ENCODE data around the gene HMOX2. TPM values are rescaled to one million over a fixed set of nuclear protein-coding genes. Genes with fewer than 3 reads are reported as not detected.

Gene HMOX2, protein sequence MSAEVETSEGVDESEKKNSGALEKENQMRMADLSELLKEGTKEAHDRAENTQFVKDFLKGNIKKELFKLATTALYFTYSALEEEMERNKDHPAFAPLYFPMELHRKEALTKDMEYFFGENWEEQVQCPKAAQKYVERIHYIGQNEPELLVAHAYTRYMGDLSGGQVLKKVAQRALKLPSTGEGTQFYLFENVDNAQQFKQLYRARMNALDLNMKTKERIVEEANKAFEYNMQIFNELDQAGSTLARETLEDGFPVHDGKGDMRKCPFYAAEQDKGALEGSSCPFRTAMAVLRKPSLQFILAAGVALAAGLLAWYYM
- 84.1 and 92.2 TPM in 2 replicates for total RNA-seq (2014; rRNA removed; shearing (Covaris generic))
- polyA plus RNA-seq (2015; cell fraction: cytosol; rRNA removed): 34.6 and 43.1 TPM in 2 replicates
- 33.7 and 34.7 TPM in 2 replicates for polyA plus RNA-seq (2015; cell fraction: nucleus; rRNA removed)

DNA sequence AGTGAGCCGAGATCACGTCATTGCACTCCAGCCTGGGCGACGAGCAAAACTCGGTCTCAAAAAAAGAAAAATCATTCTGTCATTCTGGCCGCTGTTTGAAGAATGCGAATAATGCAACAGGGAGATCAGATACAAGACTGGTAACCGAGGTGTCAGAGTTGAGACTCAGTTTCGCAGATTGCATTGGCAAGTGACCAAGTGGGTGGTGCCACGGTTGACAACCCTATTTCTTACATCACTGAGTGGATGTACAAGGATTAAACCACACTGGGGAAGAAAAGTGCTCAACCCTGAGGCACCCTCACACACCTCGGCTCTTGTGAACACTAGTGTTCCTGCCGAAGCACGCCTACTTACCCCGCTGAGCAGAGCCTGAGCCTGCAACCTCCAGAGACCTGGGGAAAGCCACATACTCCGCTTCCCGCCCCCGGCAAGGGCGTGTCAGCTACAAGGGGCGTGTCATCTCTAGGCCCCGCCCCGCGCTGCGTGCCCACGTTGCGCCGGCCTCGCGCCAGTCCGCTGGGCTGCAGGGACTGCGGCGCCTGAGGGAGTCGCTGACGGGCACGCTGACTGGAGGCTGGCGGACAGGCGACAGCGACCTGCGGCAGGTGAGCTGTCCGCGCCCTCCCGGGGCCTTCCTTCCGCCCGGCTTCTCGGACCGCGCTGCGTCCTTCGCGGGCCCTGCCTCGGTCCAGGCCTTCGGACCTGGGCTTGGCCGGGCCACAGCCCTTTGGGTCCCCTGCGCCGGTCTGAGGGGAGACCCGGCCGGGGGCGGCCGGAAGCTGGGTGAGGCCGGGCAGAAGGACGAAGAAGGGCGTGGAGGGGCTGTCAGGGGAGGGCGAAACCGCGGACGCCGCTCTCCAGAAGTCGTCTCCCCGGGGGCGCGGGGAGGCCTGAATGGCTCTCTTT lies at the start of gene HMOX2:
TSS of gene HMOX2 (plus strand) at position 519 of the 909 bp plus-strand sequence. CDS start 29,127 bp downstream, outside the sequence.
- peak; percentile 91 for DNase-seq (ENCODE audit: low read depth)

DNA sequence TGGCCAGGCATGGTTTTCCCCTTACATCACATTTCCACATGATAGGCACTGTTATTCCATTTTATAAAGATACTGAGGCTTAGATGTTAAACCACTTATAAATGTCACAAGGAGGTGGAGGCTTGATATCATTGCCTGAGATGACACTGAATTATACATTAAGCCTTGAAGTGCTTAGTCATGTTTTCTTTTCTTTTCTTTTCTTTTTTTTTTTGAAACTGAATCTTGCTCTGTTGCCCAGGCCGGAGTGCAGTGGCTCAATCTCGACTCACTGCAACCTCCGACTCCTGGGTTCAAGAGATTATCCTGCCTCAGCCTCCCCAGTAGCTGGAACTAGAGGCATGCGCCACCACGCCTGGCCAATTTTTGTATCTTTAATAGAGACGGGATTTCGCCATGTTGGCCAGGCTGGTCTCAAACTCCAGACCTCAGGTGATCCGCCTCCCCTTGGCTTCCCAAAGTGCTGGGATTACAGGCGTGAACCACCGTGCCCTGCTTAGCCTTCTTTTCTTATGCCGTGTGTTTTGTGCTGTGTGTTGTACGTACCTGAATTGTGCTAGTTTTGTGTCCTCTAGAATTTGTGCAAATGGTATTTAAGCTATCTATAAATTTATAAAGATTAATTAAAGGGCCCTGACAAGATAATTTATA lies 49.4 kb upstream of the HMOX2 start:
- no peak for DNase-seq (ENCODE audit: low read depth)

DNA sequence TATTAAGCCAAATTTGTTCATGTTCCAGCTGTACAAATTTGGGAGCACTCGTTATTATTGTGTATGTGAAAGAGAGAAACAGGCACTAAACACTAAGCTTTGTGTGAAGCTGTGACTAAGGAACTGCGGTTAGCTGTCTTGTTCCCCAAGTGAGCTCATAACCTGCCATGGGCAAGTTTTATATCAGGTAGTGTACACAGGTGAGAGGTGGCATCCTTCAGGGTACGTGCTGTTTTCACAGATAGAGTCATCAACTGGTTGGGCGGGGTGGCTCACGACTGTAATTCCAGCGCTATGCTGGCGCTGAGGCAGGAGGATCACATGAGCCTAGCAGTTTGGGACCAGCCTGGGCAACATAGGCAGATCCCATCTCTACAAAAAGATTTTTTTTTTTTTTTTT lies 47.7 kb upstream of the HMOX2 start:
- DNase-seq (ENCODE audit: low read depth): no peak

DNA sequence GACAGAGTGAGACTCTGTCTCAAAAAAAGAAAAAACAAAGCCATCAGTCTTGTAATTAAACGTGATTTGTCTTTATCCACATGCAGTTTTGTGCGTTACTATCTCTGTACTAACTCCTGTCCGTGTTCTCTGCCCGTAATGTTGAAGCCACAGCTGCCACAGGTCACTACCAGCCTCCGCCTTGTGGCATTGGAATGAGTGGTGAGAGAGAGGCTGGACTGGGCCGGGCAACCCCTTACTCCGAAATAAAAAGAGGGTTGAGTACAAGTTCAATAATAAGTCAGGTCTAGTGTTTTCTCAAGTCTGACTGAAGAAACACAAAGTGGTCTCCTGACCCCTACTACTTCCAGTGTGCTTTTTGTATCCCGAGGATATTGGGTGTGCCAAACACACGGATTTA lies 45.2 kb upstream of the HMOX2 start:
- DNase-seq (ENCODE audit: low read depth): no peak

DNA sequence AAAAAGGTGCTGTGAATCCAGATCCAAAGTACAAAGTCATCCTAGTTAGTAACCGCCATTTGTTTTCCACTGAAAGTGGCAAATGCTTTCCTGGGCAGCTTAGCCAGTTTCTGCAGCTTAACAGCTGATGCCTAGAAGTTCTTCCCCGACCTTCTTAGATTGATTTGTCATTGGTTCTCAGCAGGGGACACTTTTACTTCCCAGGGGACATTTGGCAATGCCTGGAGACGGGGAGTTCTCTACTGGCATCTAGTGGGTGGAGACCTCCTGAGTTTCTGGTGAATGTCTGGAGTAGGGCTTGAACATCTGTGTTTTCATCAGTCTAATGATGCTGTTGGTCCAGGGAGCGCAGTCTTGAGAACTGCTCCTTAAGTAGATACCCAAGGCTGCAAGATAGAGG lies 43.0 kb upstream of the HMOX2 start:
- DNase-seq (ENCODE audit: low read depth): no peak

DNA sequence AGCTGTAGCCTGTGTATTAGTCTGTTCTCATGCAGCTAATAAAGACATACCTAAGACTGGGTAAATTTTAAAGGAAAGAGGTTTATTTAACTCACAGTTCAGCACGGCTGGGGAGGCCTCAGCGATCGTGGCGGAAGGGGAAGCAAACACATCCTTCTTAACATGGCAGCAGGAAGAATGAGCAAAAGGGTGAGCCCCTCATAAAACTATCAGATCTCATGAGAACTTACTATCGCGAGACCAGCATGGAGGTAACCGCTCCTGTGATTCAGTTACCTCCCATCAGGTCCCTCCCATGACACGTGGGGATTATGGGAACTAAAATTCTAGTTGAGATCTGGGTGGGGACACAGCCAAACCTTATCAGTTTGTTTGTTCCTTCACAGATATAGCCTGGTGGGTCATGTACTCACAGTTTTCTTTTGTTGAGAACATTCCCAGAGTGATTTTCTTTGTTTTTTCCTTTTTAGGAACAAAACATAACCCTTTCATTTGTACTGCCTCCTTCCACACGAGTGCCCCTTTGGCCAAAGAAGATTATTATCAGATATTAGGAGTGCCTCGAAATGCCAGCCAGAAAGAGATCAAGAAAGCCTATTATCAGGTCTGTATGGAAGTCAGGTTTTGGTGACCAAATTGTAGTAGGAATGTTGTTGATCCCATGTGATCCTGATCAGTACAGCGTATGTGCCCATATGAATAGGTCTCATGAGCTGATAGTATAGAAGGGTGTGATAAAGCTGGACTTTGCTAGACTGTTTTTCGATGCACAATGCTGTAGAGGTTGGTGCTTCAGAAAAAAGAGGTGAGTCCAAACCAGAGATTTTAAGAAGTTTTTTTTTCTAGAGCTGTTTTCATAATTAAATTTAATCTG lies 42.0 kb upstream of the HMOX2 start:
- no peak for DNase-seq (ENCODE audit: low read depth)

DNA sequence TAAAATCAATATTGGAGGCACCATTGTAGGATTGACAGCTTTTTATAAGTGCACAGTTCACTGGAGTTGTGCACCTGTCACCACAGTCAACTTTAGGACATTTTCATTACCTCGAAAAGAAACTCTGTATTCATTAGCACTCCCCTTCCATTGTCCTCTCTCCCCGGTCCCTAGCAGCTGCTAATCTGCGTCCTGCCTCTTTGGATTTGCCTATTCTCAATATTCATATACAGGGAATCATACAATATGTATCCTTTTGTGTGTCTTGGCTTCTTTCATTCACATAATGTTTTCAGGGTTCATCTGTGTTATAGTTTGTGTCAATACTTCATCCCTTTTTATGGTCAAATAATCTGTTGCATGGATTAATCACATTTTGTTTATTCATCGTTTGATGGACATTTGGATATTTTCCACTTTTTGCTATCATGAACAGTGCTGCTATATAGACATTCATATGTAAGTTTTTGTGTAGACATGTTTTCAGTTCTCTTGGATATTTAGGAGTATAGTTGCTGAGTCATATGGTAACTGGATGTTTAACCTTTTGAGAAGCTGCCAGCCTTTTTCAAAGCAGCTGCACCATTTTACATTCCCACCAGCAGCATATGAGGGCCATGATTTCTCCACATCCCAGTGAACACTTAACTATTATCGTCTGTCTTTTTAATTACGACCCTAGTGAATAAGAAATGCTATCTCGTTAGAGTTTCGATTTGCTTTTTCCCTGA lies 40.7 kb upstream of the HMOX2 start:
- no peak for DNase-seq (ENCODE audit: low read depth)

DNA sequence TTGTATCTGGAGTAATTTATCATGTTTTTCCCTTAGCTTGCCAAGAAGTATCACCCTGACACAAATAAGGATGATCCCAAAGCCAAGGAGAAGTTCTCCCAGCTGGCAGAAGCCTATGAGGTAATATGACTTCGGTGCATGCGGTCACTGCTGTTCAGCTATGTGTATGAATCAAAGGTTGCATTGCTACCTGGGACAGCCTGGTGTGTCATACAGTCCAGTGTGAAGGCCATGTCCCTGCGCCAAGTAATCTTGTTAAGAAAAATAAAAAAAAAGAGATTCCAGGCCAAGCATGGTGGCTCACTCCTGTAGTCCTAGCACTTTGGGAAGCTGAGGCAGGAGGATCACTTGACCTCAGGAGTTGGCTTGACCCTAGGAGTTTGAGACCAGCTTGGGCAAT lies 38.8 kb upstream of the HMOX2 start:
- DNase-seq (ENCODE audit: low read depth): no peak

DNA sequence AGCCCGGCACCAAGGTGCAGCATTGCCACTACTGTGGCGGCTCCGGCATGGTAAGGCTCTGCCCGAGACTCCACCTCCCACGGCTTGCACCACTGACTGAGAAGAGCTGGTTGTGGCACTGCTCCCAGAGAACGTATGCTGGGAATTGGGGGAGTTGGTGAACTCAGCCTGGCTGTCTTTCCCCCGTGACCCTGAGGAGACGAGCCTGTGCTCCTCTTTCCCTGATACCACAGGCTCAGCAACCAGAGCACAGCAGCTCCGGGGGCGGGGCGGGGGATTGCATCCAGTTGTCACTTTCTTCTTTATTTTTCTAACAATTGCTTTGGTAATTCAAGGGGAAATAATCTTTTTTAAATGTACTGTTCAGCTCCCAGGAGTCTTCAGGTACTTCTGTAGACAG lies 33.8 kb upstream of the HMOX2 start:
- DNase-seq (ENCODE audit: low read depth): no peak

DNA sequence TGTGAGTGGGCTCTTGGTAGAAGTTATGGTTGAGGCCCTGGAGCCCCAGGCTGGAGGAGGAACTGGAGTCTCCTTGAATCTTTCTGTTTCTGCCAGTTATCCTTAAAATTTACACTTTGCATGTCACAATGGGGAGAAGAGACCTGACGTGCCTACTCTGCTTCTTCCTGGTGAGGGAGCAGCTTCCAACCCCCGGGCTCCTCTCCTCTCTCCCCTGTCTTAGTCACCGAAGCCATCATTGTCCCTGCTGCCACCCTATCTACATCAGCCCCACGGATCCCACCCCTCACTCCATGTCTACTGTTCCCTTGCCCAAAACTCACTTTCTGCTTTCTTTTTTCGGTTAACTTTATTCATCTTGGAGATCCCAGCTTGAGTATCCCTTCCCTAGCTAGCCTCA lies 32.9 kb upstream of the HMOX2 start:
- no peak for DNase-seq (ENCODE audit: low read depth)

DNA sequence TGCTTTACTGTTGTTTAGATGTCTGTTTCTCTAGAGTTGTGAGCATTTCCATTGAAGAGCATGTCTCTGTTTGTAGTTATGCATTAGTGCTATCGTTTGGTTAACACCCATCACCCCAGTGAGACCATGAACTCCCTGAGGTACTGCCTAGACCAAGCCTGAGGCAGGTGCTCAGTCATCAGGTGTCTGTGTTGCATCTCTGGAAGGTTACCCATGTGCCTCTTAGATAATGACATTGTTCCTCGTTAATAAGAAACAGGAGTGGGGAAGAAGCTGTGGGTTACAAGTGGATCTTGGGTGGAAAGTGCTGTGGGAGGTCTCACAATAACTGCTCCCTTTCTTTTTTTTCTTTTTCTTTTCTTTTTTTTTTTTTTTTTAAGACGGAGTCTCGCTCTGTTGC lies 32.2 kb upstream of the HMOX2 start:
- no peak for DNase-seq (ENCODE audit: low read depth)

DNA sequence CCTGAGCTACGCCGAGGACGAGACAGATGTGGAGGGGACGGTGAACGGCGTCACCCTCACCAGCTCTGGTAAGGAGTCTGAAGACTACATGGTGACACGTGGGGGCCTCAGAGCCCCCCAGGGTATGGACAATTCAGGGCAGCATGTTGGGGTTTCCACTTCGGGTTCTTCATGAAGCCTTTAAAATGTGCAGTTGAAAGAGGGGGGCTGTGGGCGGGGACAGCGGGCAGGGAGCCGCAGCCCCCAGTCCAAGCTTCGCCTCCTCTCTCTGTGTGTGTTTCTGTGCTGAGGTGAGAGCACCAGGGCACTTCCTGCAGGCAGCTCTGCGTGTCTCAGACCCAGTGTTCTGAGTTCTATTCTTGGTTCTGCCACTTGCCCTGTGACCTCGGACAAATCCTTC lies 25.8 kb upstream of the HMOX2 start:
- no peak for DNase-seq (ENCODE audit: low read depth)

DNA sequence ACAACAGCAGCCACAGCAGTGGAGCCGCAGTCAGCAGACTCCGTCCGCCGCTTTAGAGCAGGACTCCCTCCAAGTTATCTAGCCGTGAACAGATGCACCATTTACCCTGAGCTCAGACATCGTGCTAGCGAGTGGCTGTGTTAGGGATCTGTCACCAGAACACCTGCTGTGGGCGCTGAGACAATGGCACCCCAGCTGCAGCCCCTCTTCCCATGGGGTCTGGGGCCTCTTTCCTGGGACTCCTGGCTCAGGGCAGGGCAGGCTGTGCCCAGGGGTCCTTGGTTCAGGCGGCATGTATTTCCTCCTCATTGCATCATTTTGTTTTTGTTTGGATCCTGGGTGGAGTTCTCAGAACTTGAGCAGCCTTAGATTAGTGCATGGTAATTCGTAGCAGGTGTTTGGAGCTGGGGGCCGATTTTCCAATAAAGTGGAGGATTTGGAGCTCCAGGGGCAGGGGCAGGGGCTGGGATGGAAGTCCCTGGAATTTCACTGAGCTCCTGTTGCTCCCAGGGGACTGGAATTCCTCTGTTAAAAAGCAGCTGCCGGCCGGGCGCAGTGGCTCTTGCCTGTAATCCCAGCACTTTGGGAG lies 25.2 kb upstream of the HMOX2 start:
- DNase-seq (ENCODE audit: low read depth): no peak

DNA sequence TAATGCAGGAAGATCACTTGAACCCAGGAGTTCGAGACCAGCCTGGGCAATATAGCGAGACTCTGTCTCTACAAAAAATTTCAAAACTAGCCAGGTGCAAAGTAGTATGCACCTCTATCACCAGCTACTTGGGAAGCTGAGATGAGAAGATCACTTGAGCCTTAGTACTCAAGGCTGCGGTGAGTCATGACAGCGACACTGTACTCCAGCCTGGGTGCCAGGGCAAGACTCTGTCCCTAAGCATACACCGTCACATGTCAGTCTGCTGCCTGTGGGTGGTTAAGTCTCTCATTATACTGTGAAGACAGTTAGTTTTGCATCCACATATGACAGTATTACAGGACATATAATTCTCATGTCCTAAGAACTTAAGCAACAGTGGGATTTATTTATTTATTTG lies 23.5 kb upstream of the HMOX2 start:
- DNase-seq (ENCODE audit: low read depth): no peak

DNA sequence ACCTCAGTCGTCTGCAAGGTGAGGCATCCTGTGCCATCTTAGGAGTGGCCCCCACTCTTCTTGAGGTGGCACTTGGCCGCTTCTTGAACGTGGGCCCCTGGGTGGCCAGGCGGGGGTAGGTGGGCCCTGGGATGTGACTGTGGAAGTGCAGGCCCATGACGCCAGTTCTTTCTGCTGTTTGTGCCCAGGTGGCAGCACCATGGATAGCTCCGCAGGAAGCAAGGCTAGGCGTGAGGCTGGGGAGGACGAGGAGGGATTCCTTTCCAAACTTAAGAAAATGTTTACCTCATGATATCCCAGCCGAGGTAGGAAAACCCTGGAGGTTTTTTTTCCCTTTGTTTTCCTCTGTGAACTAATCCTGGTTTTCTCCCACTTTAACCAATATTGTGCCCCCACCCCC lies 21.6 kb upstream of the HMOX2 start:
- DNase-seq (ENCODE audit: low read depth): no peak

DNA sequence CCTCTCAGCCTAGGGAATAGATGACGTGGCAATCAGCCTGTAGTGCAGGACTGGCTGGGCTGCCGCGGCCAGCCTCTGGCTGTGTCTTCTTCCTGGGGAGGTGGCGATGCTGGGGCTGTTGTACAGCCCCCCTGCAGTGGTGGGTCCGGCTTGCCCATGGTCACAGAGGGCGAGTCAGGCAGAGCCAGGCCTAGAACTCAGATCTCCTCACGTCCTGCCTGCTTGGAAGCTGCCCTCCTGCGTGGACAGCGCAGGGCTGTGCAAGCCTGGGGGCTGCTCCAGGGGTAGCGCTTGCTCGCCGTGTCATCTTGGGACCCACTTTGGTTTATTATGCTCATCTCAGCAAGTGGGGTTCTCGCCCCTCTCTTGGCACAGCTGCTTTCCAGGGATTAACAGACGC lies 21.1 kb upstream of the HMOX2 start:
- DNase-seq (ENCODE audit: low read depth): no peak

DNA sequence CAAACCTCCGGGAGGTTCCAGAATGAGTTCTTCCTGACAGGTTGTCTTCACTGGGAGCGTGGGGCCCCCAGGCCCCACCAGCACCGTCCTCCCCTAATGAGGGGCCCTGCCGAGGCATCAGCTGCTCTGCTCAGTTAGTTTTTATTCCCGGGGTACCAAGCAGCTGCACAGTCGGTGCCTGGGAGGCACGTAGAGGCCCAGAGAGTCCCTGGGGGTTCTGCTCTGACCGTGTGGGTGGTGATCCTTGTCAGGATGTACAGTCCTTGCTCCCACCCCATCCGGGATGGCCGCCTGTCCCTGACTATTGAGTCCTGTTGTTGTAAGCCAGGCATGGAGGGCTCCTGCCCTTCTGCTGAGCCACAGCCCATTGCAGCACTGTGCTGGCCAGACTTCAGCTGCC lies 20.2 kb upstream of the HMOX2 start:
- no peak for DNase-seq (ENCODE audit: low read depth)

DNA sequence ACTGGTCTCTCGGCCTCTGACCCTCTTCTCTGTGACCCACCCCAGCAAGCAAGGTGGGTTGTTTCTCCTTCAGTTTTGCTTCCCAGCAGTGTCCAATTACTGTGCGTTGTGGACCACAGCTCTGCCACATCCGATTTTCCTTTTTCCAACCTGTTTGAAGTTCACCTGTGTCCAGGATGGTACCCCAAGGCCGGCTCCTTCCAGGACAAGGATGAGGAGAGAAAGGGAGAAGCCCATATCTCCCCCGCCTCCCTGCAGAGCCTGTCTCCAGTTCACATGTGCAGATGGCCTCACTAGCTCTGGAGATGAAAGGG lies 15.3 kb upstream of the HMOX2 start:
- DNase-seq (ENCODE audit: low read depth): no peak

DNA sequence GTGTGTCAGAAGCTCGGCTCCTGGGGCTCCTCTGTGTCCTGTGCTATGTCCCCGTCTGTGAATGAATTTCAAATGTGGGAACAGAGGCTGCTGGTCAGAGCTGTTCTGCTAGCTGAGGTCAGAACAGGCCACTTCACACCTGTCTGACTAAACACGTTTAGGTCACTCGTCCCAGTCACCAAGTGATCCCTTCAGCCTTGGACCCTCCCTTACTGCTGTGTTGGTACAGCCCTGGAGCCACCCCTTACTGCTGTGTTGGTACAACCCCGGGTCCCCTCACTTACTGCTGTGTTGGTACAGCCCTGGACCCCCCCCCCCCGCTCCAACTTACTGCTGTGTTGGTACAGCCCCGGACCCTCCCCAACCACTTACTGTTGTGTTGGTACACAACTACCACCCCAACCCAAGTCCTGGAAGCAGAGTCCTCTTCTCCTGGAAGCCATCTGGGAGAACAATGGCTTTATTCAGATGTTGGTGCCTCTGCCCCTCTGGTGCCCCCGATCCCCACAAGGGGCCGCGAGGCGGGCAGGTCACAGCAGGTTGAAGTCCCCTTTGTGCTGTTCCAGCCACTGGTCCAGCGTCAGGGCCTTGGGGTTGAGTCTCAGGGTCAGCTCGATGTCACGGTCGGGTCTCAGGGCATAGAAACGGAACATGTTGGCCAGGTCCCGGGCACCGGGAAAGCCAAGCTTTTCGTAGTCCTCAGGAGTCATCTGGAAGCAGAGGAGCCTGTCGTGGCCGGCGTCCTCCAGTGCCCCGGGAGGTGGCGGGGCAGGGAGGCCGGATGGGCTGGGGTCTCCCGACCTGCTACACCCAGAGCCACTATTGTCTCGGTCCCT lies 14.7 kb upstream of the HMOX2 start:
- no peak for DNase-seq (ENCODE audit: low read depth)
